Esophagus muscularis mucosa (tissue), 4 donors: ENCODE results near the gene DNAI7. TPM values are rescaled to one million over a fixed set of nuclear protein-coding genes. Genes with fewer than 3 reads are reported as not detected.

Source experiments
- DNase-seq: peaks from one replicate; pipeline ENCODE4 v3.0.0-alpha.2; 2017; ENCODE audit errors: extremely low spot score
- H3K27ac ChIP-seq, 4 donors: fragments of 200-600 bp; sonication (generic); replicated peaks in 1 of 4; 1 replicate in 3 of 4; 2 replicates in 1 of 4; pipeline ENCODE4 v1.5.1; 2016 to 2019; ENCODE audit warnings: mild to moderate bottlenecking in 1 of 4
- H3K27me3 ChIP-seq, 4 donors: fragments of 200-600 bp; sonication (generic); one replicate each; pipeline versions ENCODE4 v1.5.1 to v1.6.0; 2016 to 2019
- H3K36me3 ChIP-seq, 4 donors: fragments of 200-600 bp; sonication (generic); one replicate each; pipeline ENCODE4 v1.5.1; 2016 to 2019
- H3K4me1 ChIP-seq, 4 donors: fragments of 200-600 bp; sonication (generic); one replicate each; pipeline ENCODE4 v1.5.1; 2016 to 2019
- H3K4me3 ChIP-seq, 4 donors: fragments of 200-600 bp; sonication (generic); 1 replicate in 2 of 4; 2 replicates in 2 of 4; pipeline ENCODE4 v1.5.1; 2016 to 2019; ENCODE audit warnings: mild to moderate bottlenecking in 4 of 4, moderate library complexity in 1 of 4
- H3K9me3 ChIP-seq, 4 donors: fragments of 200-600 bp; sonication (generic); 1 replicate in 3 of 4; 2 replicates in 1 of 4; pipeline ENCODE4 v1.5.1; 2016 to 2019
- EP300 ChIP-seq: sonication (generic); formaldehyde crosslinking; IDR thresholded peaks from one replicate; pipeline ENCODE4 v1.6.1; 2017; ENCODE audit warnings: antibody characterized with exemption
- POLR2A ChIP-seq: fragments of 450-650 bp; IDR thresholded peaks from one replicate; pipeline ENCODE4 v1.6.1; 2017; ENCODE audit warnings: antibody characterized with exemption, moderate library complexity, mild to moderate bottlenecking, low read depth
- POLR2AphosphoS5 ChIP-seq, 2 donors: sonication (generic); formaldehyde crosslinking; IDR thresholded peaks; one replicate each; pipeline ENCODE4 v1.6.1; 2017; ENCODE audit warnings: antibody characterized with exemption in 2 of 2
- WGBS: methylation state at CpG from one replicate; pipeline ENCODE4 v1.1.5; 2018; 5-methylcytosine and 5-hydroxymethylcytosine counted together
- intact Hi-C: fragments of 100-400 bp; cut with DNase I; formaldehyde crosslinking; loops from one replicate; pipeline ENCODE4 v1.15.1; 2023
- total RNA-seq, 4 donors: library from RNA; depleted of rRNA; stranded (reverse); fragments of >200 nt; gene quantifications; one replicate each; pipeline versions ENCODE4 v1.1.0 to v1.2.1, GENCODE V29; 2016
- TF ChIP-seq, protein P1 (sequence below), 3 experiments: fragments of 200-600 bp in 2 of 3; fragments of 450-650 bp in 1 of 3; sonication (generic) in 2 of 3; IDR thresholded peaks; one replicate each; pipeline ENCODE4 v1.5.1; 2017 to 2019; ENCODE audit warnings: antibody characterized with exemption in 3 of 3, mild to moderate bottlenecking in 2 of 3, moderate library complexity in 1 of 3

DNAI7 gene
- total RNA-seq, 4 donors from 2014 or later, result 0.26 to 1.3 (median 0.40) TPM; not detected in 1

DNA sequence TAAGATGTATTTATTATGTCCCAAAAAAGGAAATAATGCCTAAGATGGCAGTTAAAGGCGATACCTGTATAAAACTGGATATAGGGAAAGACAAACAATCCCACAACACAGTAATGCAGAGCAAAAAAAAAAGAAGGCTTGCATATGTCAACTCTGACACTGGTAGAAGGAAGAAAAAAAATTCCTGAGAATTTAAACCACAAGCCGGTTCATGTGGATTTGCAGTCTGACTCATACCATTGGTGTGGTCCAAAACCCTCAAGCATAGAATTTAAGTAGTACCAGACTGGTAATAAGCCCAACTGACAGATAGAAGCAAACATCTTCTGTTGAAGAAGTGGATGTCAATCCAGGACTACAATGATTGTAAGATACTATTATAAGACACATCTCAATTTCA, 7.2 kb downstream of the DNAI7 start:
- Histone ChIP-seq H3K9me3 (no peaks in the 10 kb centered on the region), H3K4me3 (no peak overlapping the region), H3K36me3 (no peaks in the 10 kb centered on the region), H3K27me3 (no peaks in the 10 kb centered on the region), H3K27ac (no peak overlapping the region), H3K4me1 (peaks cover 0 to 13% (median 0%) of the 10 kb centered on the region in 4 donors)
- WGBS, result 74% methylated on average over 2 of the region's 2 CpGs
- TF ChIP-seq, protein P1, sequence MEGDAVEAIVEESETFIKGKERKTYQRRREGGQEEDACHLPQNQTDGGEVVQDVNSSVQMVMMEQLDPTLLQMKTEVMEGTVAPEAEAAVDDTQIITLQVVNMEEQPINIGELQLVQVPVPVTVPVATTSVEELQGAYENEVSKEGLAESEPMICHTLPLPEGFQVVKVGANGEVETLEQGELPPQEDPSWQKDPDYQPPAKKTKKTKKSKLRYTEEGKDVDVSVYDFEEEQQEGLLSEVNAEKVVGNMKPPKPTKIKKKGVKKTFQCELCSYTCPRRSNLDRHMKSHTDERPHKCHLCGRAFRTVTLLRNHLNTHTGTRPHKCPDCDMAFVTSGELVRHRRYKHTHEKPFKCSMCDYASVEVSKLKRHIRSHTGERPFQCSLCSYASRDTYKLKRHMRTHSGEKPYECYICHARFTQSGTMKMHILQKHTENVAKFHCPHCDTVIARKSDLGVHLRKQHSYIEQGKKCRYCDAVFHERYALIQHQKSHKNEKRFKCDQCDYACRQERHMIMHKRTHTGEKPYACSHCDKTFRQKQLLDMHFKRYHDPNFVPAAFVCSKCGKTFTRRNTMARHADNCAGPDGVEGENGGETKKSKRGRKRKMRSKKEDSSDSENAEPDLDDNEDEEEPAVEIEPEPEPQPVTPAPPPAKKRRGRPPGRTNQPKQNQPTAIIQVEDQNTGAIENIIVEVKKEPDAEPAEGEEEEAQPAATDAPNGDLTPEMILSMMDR (IDR thresholded peaks at IDR 0.05), result no peak
- TF ChIP-seq POLR2A, result no peak
- TF ChIP-seq EP300, result no peak
- no peak for TF ChIP-seq POLR2AphosphoS5 (IDR thresholded peaks at IDR 0.05)
- intact Hi-C loops, result no loop called here
- DNase-seq, result no peak

DNA sequence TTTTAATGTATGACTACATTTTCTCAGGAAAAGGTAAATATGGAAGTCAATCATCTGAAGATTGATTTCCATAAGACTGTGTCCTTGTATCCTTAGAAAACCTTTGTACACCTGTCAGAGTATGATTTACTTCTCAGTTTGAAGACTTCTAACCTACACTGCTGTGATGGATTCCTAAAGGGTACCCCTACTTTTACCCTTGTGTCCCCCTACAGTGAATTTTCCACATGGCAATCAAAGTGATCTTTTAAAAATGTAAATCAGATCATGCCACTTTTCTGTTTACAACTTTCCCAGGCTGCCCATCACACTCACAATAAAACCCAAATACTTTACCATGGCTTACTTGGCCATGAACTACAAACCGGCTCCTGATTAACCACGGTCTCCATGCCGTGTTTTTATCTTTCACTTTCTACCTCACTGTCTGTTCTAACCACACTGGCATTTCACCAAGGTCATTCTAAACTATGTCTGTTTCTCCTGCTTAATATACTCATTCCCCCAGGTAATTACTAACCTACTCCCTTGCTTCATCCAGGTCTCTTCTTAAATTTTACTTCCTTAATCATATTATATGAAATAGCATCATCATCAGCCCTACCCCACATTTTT, 8.1 kb downstream of the DNAI7 start:
- H3K4me3 ChIP-seq, result no peak overlapping the region
- 86% methylated on average over 3 of the region's 3 CpGs for WGBS

DNA sequence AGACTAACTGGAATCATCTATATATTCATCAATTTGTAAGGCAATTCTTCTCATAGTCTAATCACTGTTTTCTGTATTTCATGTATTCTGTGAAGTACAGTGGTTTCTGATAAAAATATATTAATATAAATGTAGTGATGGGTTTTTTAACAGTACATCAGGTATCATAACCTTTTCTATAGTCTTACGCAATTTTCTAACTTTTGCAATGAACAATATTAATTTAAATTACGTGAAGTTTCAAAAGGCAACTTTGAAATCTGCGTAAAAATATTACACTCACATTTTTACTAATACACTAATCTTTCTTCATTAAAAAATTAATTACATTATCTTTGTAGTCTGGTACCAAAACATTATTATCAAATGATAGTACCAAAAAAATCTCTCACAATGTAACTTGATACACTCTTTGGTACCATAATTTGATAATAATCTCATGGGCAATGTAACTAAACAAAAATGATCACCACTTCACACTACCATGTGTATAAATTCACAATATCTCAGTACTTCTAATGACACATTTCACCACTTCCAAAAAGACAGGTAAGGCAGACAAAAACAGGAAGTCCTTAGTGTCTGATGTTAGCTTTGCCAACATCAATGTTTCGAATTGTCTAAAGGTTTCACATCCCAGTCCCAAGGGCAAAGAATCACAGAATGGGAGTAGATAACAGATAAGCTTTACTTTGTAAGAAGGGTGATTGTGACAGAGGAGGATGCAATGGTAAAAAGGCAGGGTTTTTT, 8.7 kb downstream of the DNAI7 start:
- intact Hi-C loops, result no loop called here
- no peaks in the 10 kb centered on the region for H3K36me3 ChIP-seq
- no peak for DNase-seq
- no peak for TF ChIP-seq POLR2A
- no peak for TF ChIP-seq EP300
- TF ChIP-seq, protein P1 (IDR thresholded peaks at IDR 0.05), result no peak
- no peak for TF ChIP-seq POLR2AphosphoS5 (IDR thresholded peaks at IDR 0.05)
- no peaks in the 10 kb centered on the region for H3K27me3 ChIP-seq
- H3K4me3 ChIP-seq, result no peak overlapping the region
- H3K9me3 ChIP-seq, result no peaks in the 10 kb centered on the region
- H3K4me1 ChIP-seq, result peaks cover 0 to 13% (median 0%) of the 10 kb centered on the region in 4 donors
- H3K27ac ChIP-seq, result no peak overlapping the region
- 94% methylated on average over 4 of the region's 4 CpGs for WGBS

More for the DNA sequence above, 8.1 kb downstream of the DNAI7 start:
- intact Hi-C loops, result no loop called here
- Histone ChIP-seq H3K9me3 (no peaks in the 10 kb centered on the region), H3K4me1 (peaks cover 0 to 13% (median 0%) of the 10 kb centered on the region in 4 donors), H3K36me3 (no peaks in the 10 kb centered on the region), H3K27me3 (no peaks in the 10 kb centered on the region), H3K27ac (no peak overlapping the region)
- TF ChIP-seq EP300, result no peak
- TF ChIP-seq POLR2AphosphoS5 (IDR thresholded peaks at IDR 0.05), result no peak
- TF ChIP-seq, protein P1 (IDR thresholded peaks at IDR 0.05), result no peak
- TF ChIP-seq POLR2A, result no peak
- DNase-seq, result no peak

DNA sequence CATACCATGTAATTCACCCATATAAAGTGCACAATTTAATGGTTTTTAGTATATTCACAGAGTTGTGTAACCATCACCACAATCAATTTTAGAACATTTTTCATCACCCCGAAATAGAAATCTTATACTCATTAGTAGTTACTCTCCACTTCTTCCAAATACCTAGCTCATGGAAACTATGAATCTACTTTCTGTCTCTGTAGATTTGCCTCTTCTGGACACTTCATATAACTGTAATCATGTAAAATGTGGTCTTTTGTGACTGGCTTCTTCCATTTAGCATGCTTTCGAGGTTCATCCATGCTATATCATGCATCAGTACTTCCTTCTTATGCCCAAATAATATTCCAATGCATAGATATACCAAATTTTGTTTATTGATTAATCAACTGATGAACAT, 10.8 kb downstream of the DNAI7 start:
- Histone ChIP-seq H3K4me1 (peaks cover 0 to 10% (median 0%) of the 10 kb centered on the region in 4 donors), H3K36me3 (no peaks in the 10 kb centered on the region), H3K9me3 (no peaks in the 10 kb centered on the region), H3K4me3 (no peak overlapping the region), H3K27ac (no peak overlapping the region), H3K27me3 (no peaks in the 10 kb centered on the region)
- intact Hi-C loops, result no loop called here
- TF ChIP-seq, protein P1 (IDR thresholded peaks at IDR 0.05), result no peak
- no peak for TF ChIP-seq EP300
- no peak for TF ChIP-seq POLR2AphosphoS5 (IDR thresholded peaks at IDR 0.05)
- no peak for TF ChIP-seq POLR2A
- DNase-seq, result no peak
- WGBS, result 68% methylated on average over 2 of the region's 2 CpGs
